GM04504 (cell line): ENCODE data around the gene UBXN6.

Experiments
- DNase-seq: peaks from one replicate; pipeline ENCODE4 v3.0.0-alpha.2; 2012; ENCODE audit warnings: low read depth

The UBXN6 gene

DNA sequence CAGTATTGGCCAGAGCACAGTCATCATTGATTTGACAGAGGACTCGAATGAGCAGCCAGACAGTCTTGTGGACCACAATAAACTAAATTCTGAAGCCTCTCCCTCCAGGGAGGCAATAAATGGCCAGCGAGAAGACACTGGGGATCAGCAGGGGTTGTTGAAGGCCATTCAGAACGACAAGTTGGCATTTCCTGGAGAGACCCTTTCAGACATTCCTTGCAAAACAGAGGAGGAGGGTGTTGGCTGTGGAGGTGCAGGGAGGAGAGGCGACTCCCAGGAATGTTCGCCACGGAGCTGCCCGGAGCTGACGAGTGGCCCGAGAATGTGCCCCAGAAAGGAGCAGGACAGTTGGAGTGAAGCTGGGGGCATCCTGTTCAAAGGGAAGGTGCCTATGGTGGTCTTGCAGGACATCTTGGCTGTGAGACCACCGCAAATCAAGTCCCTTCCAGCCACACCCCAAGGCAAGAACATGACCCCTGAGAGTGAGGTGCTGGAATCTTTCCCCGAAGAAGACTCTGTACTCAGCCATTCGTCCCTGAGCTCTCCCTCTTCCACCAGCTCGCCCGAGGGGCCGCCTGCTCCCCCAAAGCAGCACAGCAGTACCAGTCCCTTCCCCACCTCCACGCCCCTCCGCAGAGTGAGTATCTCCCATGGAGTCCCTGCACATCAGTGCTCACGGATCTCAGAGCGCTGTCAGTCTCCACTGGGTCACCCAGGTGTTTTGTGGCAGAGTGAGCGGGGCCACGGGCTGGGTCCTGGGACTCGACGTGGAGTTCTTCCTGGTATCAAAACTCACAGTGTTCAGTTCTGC is 48.3 kb downstream of the UBXN6 start:
- DNase-seq: no peak

DNA sequence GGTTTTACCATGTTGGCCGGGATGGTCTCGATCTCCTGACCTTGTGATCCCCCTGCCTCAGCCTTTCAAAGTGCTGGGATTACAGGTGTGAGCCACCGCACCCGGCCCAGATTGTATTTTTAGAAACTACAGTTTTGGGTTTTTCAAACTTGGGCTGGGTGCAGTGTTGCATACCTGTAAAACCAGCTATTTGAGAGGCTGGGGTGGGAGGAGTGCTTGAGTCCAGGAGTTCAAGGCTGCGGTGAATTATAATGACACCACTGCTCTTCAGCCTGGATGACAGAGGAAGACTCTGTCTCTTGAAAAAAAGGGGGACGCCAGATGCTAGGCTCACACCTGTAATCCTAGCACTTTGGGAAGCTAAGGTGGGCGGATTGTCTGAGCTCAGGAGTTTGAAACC is 51.0 kb downstream of the UBXN6 start:
- no peak for DNase-seq

DNA sequence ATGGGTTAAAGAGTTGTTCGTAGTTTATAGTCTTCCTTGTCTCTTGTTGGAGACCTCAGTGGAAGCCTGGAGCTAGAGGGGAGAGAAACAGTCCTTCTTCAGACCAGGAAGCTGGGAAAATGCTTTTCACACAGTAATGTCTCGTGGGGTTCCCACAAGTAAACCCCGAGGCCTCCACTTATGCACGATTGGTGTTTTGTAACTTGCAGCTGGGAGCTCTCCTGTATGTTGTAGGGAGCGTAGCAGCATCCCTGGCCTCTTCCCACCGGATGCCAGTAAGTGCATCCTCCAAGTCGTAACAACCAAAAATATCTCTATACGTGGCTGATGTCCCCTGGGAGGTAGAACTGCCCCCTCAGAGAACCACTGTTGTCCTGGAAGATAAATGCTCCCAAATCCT is 51.6 kb downstream of the UBXN6 start:
- DNase-seq: no peak

DNA sequence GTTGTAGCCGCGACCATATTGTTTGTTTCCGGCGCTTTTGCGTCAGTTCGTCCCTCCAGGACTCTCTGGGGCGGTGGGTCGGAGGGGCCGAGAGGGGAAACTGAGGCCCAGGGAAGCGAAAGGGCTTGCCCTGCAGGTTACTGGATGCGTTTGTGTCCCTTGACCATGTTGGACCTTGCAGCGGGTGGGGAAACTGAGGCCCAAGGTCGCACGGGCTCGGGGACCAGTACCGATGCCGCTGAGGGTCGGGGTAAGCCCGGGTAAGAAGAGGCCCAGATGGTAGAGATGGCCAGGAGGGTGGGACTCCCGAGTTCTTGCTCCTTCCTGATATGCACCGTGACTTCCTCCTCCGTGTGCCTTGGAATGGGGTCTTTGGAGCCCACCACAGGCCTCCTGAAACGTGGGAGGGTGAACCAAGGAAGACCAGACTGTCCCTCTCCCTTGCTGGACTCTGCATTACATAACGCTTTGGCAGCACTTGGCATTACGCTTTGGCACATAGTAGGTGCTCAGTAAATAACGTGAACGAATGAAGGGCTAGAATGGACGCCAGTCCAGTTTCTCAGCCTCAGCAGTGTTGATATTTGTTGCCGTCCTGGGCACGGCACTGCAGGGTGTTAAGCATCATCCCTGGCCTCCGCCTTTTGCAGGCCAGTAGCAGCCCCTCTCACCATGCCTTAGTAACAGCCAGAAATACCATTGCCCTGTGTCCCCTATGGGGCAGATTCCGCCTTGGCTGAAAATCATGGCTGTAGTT is 54.4 kb downstream of the UBXN6 start:
- DNase-seq: no peak

DNA sequence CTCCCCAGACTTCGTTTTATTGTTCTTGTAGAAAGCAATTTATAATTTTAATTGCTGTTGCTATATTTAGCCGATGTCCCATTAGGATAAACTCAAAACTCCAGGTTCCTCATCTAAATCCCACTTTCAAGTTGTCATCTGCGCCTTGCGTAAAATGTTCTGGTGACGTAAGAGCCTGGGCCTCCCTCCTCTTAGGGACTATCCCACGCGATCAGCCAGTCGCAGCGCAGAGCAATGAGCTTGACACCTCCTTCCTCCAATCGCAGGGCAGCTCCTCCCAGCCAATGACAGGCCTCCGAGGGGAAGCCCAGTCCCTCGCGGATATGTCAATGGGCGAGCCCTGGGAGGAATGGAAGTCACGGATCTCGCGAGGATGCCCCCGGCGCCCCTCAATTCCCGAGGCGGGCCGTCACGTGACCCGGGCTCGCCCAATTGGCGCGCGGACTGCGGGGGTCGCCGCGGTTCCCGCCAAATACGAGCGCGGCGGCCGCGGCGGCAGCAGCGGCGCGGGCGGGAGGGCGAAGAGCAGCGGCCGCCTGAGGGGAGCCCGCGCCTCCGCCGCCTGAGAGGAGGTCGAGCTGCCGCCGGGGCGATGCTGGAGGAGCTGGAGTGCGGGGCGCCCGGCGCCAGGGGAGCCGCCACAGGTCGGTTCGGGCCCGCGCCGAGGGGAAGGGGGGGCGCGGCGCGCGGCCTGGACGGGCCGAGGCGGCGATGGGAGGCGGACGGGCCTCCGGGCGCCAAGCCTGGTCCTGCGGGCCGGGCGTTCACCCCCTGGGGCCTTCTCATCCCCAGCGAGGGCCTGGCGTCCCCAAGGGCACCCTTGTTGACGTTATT is 55.2 kb downstream of the UBXN6 start, which contains the start of gene CHAF1A:
Gene CHAF1A, plus strand, starts transcription at position 470 of the 834 bp plus-strand sequence. Its CDS starts 123 bp downstream, at position 593.
- DNase-seq: peak; percentile 100

DNA sequence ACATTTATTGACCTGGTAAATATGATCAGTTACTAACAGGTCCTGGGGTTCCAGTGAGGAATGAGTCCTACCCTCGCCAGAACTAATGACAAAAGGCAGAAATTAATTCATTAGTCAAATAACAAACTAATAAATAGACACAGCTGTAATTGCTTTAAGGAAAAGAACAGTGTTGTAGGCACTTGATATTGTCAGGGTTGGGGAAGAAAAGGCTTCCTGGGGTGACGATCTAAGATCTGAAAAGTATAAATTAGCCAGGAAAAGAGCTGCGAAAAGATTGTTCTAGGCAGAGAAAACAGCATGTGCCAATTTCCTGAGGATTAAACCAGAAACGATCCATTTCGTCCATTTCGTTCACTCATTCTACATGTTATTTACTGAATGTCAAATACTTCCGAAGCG is 55.8 kb downstream of the UBXN6 start:
- no peak for DNase-seq

DNA sequence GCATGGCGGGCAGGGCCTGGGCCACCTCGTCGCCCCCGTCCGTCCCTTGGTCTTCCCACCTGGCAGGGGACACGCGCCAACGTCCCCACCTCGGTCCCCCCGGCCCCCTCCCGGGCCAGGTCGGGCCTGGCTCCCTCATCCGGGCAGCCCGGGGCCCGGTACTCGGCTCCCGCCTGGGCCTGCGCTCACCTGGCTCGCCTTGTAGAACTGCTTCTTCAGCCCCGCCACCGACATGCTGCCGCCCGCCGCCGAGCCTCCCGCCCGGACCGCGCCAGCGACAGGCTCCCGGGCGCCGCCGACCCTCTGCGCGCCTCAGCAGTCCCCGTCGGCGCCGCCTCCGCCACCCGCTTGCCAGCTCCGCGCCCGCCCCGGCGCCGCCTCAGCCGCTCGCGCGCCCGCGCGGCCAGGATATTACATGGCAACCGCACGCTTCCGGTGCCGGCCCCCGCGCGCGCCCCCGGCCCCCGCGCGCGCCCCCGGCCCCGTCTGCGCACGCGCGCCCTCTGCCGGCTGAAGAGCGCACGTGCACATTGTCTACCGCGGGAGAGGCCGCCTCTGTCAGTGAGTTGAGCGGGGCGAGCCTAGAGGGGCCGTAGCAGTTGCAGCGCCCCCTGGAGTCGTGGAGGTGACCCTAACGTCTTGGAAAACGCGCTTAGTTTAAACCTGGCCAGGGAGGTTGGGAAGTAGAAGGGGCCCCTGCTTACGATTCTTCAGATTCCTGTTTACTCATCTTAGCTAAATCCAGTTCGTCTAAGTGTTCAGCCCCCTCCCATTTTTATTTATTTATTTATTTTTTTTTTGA is 57.3 kb downstream of the UBXN6 start, which contains the start of gene SH3GL1:
Gene SH3GL1, minus strand, starts transcription at position 413 of the 802 bp plus-strand sequence. Its CDS starts 179 bp downstream, at position 234.
- peak; percentile 73 for DNase-seq

DNA sequence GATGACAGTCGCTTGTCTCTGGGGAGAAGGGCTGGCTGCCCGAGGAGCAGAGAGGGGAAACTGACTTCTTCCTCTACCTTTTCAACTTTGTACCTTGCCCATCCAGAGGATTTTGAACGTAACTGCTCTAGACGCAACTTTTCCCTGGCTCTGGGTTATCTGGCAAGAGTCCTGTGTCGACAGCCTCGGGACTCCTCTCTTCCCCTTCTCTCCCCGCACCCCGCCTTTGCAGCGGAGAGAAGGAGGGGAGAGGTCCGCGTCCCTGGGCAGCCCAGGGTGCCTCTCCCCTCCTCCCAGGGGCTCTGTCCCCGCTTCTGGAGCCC is 57.8 kb downstream of the UBXN6 start:
- DNase-seq: no peak

DNA sequence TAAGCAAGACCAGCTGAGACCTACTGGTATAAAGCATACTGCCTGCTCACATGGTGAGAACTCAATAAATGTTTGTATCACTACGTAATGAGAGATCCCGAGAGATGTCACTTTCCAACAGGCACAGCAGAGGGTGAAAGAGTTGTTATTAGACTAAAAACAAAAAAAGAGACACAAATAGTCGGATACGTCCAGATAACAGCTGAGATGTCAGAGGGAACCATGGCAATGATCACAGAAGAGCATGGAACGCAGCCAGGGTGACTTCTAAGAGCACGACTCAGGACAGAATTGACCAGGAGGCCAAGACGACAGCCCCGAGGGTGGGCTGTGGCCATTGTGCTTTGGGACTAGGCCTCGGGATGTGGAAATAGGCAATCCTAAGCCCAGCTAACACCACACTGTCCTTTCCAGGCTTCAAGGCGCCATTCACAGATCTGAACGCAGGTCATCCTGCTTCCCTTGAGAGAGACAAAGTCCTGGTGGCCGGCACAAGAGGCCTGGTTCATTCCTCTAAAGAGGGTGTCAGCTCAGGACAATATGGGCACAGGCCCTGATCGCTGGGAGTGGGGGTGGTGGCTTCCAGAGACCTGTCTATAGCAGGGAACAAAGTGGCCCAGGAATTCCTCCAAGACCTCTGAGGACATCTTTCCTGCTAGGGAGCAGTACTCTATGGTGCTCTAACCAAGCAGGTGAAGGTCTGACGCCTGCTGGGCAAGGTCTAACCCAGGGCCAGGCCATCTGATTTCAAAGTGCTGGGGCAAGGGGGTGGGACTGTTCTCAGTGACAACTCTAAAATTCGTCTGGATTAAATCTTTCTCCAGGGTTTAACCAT is 60.4 kb downstream of the UBXN6 start:
- DNase-seq: no peak
